K562 (cell line): ENCODE data around the gene SLC43A1. TPM values are rescaled to one million over a fixed set of nuclear protein-coding genes. Genes with fewer than 3 reads are reported as not detected.

Experiments used
- ATAC-seq: fragments of 200-7000 bp; cut with Tn5 transposase; 3 replicates; pipeline ENCODE4 v1.9.1; 2020; ENCODE audit warnings: moderate library complexity
- BruUV-seq: library from RNA; stranded (reverse); fragments of 400-500 nt; replicated peaks from 2 replicates; lab custom pipeline; 2021; lab: Mats Ljungman, UMichigan
- CTCF ChIA-PET: fragments of 300-600 bp; formaldehyde crosslinking; extraction: SDS; loops from one replicate; lab custom pipeline; 2021; ENCODE audit warnings: low intra/inter-chr PET ratio; lab: Yijun Ruan, JAX
- POLR2A ChIA-PET: fragments of 300-600, 350-650 bp; sonication (Branson Sonifier 250); formaldehyde crosslinking; extraction: SDS; loops from one replicate; lab custom pipeline; 2021; ENCODE audit warnings: antibody characterized with exemption, inconsistent platforms; lab: Yijun Ruan, JAX
- DNase-seq, 4 experiments: peaks; one replicate each; pipeline versions ENCODE4 v3.0.0 to v3.0.0-alpha.2; 2011 to 2018; ENCODE audit warnings: low spot score in 3 of 4, mixed read lengths in 3 of 4; ENCODE audit errors: extremely low read depth in 1 of 4
- FAIRE-seq: peaks from 2 replicates; lab custom pipeline; 2011; peaks lifted over from hg19 to GRCh38; lab: Jason Lieb, UNC
- H2AFZ ChIP-seq: 2 replicates; pipeline ENCODE4 v1.6.0; 2011; ENCODE audit warnings: low read depth, low read length, control low read depth, inconsistent platforms
- H3K27ac ChIP-seq: fragments of 200-600 bp; 3 replicates; pipeline ENCODE4 v1.8.0; 2011; ENCODE audit warnings: low read depth, mild to moderate bottlenecking, control low read depth, inconsistent platforms, low read length, moderate library complexity, mixed read lengths; ENCODE audit errors: extremely low read depth
- H3K27me3 ChIP-seq, 2 experiments: fragments of 300-600 bp in 1 of 2; 2 replicates in 1 of 2; 3 replicates in 1 of 2; pipeline versions ENCODE4 v1.6.0 to v1.8.0; 2011; ENCODE audit warnings: inconsistent platforms in 2 of 2, low read length in 2 of 2, mild to moderate bottlenecking in 1 of 2, mixed read lengths in 1 of 2, moderate library complexity in 1 of 2; ENCODE audit not compliant: control insufficient read depth in 2 of 2, insufficient read depth in 2 of 2
- H3K36me3 ChIP-seq: fragments of 300-600 bp; 3 replicates; pipeline ENCODE4 v1.8.0; 2011; ENCODE audit warnings: mild to moderate bottlenecking, low read length, inconsistent platforms; ENCODE audit not compliant: control insufficient read depth, insufficient read depth
- H3K4me1 ChIP-seq, 2 experiments: fragments of 200-600 bp in 1 of 2; replicated peaks in 1 of 2; 2 replicates in 1 of 2; 3 replicates in 1 of 2; pipeline versions ENCODE4 v1.5.1 to v1.8.0; 2011; ENCODE audit warnings: inconsistent platforms in 2 of 2, low read length in 2 of 2, mild to moderate bottlenecking in 1 of 2, mixed read lengths in 1 of 2, moderate library complexity in 1 of 2; ENCODE audit not compliant: control insufficient read depth in 2 of 2, insufficient read depth in 2 of 2
- H3K4me2 ChIP-seq: 2 replicates; pipeline ENCODE4 v1.6.1; 2011; ENCODE audit warnings: low read length, control low read depth, inconsistent platforms, mixed read lengths; ENCODE audit not compliant: insufficient read depth
- H3K4me3 ChIP-seq: fragments of 200-600 bp; sonication (generic), shearing (Covaris generic); 2 replicates; pipeline ENCODE4 v1.5.1; 2016; ENCODE audit warnings: control low read depth, inconsistent platforms
- H3K79me2 ChIP-seq: fragments of 200-600 bp; 3 replicates; pipeline ENCODE4 v1.8.0; 2011; ENCODE audit warnings: low read length, inconsistent platforms; ENCODE audit not compliant: control insufficient read depth, insufficient read depth
- H3K9ac ChIP-seq, 2 experiments: 2 replicates each; pipeline versions ENCODE4 v1.6.0 to v1.6.1; 2011; ENCODE audit warnings: low read depth in 2 of 2, low read length in 2 of 2, control low read depth in 1 of 2, inconsistent platforms in 1 of 2, mild to moderate bottlenecking in 1 of 2, mixed read lengths in 1 of 2; ENCODE audit not compliant: insufficient read depth in 1 of 2
- H3K9me1 ChIP-seq: one replicate; pipeline ENCODE4 v1.6.0; 2011; ENCODE audit warnings: inconsistent platforms, mild to moderate bottlenecking, low read length, moderate library complexity; ENCODE audit not compliant: control insufficient read depth, insufficient read depth
- H3K9me3 ChIP-seq: replicated peaks from 2 replicates; pipeline ENCODE4 v1.5.1; 2011; ENCODE audit warnings: low read depth, low read length, inconsistent platforms; ENCODE audit not compliant: control insufficient read depth, insufficient read depth
- H4K20me1 ChIP-seq: replicated peaks from 2 replicates; pipeline ENCODE4 v1.6.1; 2011; ENCODE audit warnings: low read length, inconsistent platforms, mixed read lengths; ENCODE audit not compliant: control insufficient read depth, insufficient read depth
- BCOR ChIP-seq: fragments of 450-650 bp; IDR thresholded peaks from 2 replicates; pipeline ENCODE4 v1.6.1; 2016
- KDM1A ChIP-seq, 2 experiments: fragments of 450-650 bp; IDR thresholded peaks; 2 replicates each; pipeline ENCODE4 v1.6.1; 2016; ENCODE audit warnings: mild to moderate bottlenecking in 2 of 2
- RBM25 ChIP-seq: fragments of 200-400 bp; formaldehyde crosslinking; IDR thresholded peaks from 2 replicates; pipeline ENCODE4 v1.6.1; 2018; ENCODE audit warnings: low read length, low read depth, moderate library complexity; ENCODE audit not compliant: severe bottlenecking
- SMARCA5 ChIP-seq: fragments of 450-650 bp; IDR thresholded peaks from 2 replicates; pipeline ENCODE4 v1.6.1; 2016
- TCF7 ChIP-seq: sonication (generic); IDR thresholded peaks from 2 replicates; pipeline ENCODE4 v1.6.1; 2016; ENCODE audit warnings: antibody characterized with exemption, borderline replicate concordance
- ZFP36 ChIP-seq: fragments of 150-350 bp; IDR thresholded peaks from 2 replicates; pipeline ENCODE4 v1.6.1; 2018; ENCODE audit warnings: low read length, low read depth; ENCODE audit not compliant: partially characterized antibody
- ZNF668 ChIP-seq: fragments of 250-450 bp; sonication (Bioruptor Pico); IDR thresholded peaks from 2 replicates; pipeline ENCODE4 v1.8.0; 2022; ENCODE audit warnings: mild to moderate bottlenecking, inconsistent platforms
- WGBS: fragments of 100-300 bp; shearing (Covaris generic); methylation state at CpG from one replicate; pipeline ENCODE4 v1.1.6; 2016; ENCODE audit warnings: low coverage, mixed read lengths; ENCODE audit not compliant: insufficient coverage; ENCODE audit errors: missing lambda C conversion rate; 5-methylcytosine and 5-hydroxymethylcytosine counted together
- in situ Hi-C: fragments of 300-500 bp; cut with MboI; formaldehyde crosslinking; loops from 4 replicates; pipeline ENCODE4 v1.15.0; 2018; ENCODE audit warnings: inconsistent platforms, mixed read lengths
- intact Hi-C: fragments of 100-400 bp; cut with micrococcal nuclease; formaldehyde crosslinking; loops from 2 replicates; pipeline ENCODE4 v1.14.2; 2022
- polyA plus RNA-seq, 8 experiments: library from polyadenylated mRNA; depleted of rRNA in 4 of 8; stranded (reverse) in 5 of 8; unstranded in 3 of 8; fragments of >200 nt; fragmentation: Nextera tagmentation in 2 of 8; fragmentation: Illumina TruSeq in 1 of 8; extraction: Ambion mirVana in 2 of 8; extraction: Trizol in 1 of 8; gene quantifications; 2 replicates each; pipeline versions ENCODE4 v1.2.1 to v1.2.3, GENCODE V29; 2011 to 2014; ENCODE audit warnings: inconsistent platforms in 1 of 8, missing spikeins in 1 of 8
- total RNA-seq, 7 experiments: library from RNA; depleted of rRNA in 6 of 7; stranded (reverse); fragments of >200 nt in 6 of 7; fragmentation: Illumina TruSeq in 2 of 7; extraction: Trizol in 2 of 7; gene quantifications; 2 replicates each; pipeline versions ENCODE4 v1.2.1 to v1.2.3, GENCODE V29; 2011 to 2021; ENCODE audit warnings: low replicate concordance in 1 of 7

SLC43A1 gene
- total and polyA plus RNA-seq, 9 of the 15 experiments (the other 6 are each of a cell fraction or from before 2014, with no cell fraction given): 2.6 to 41.8 (median 24.6) TPM

DNA sequence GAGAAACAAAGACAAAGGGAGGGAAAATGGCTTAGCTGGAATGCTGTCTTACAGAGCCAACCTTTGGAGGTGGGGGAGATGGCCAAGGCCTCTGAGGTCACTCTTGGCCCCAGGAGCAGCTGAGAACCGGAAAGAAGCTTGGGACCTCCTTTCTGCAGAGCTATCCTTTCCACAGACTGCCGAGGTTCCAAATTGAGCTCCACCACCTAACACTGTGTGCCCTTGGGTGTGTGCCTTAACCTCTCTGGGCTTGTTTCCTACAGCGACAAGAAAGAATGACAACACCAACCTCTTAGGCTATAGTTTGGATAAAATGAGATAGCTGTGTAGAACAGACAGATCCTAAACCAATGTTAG, 32.0 kb downstream of the SLC43A1 start:
- BruUV-seq: no TSS peak
- in situ Hi-C loops (no loop called here), intact Hi-C loops (no loop called here)
- ChIA-PET POLR2A (interaction anchor here (0.9 to 1.5 kb wide), 4 partner anchors 9 to 21 kb away, joined by 3 to 4 read pairs (median 4); no protein-coding TSS in a partner anchor), CTCF (no interaction called here)
- Histone ChIP-seq H3K9ac (no peak overlapping the region), H3K27me3 (no peaks in the 10 kb centered on the region), H3K79me2 (no peaks in the 10 kb centered on the region), H3K27ac (no peak overlapping the region), H3K36me3 (peaks cover 48% of the 10 kb centered on the region), H3K4me2 (no peak overlapping the region), H2AFZ (no peak overlapping the region), H3K4me1 (peaks cover 6 to 15% of the 10 kb centered on the region in 2 experiments; a peak in 4 of 5 replicates), H3K9me3 (no peaks in the 10 kb centered on the region), H3K9me1 (no peaks in the 10 kb centered on the region), H3K4me3 (no peak overlapping the region), H4K20me1 (peaks cover 8% of the 10 kb centered on the region; the same call in 1 of the 2 replicates)
- ATAC-seq (no peak), DNase-seq (no peak), FAIRE-seq (no peak)
- TF ChIP-seq BCOR (peak; percentile 80), ZNF668 (CRISPR knock-in tag) (no peak), KDM1A (IDR thresholded peaks at IDR 0.05) (0 out of 4 replicates have a peak, but pooled peaks of 1 of the 2 experiments have one; percentile 25), SMARCA5 (peak; percentile 66; the same call in 1 of the 2 replicates), ZFP36 (peak; percentile 85), RBM25 (peak; percentile 92), TCF7 (no peak)
- WGBS: 87% methylated on average over 3 of the region's 3 CpGs
